Measurements from ENCODE around the gene PYGB.
A peak's percentile ranks its signal among the peaks of the same experiment; 100 is the strongest.

- TF ChIP-seq CTCF (IDR thresholded peaks at IDR 0.05), result peak; percentile 72
- no peak for TF ChIP-seq ZFX (IDR thresholded peaks at IDR 0.05; ENCODE audit: borderline replicate concordance)
Measured at GRCh38 chr20:25294459-25295385, 46.8 kb downstream of the PYGB start.

All from 22Rv1 (cell line).